ENCODE measurements around the gene DNAI4.

GRCh38 chr1:66917476-66917875 lies 7.2 kb downstream of the DNAI4 start:
- TF ChIP-seq CTCF (IDR thresholded peaks at IDR 0.05) (no peak), POLR2A (IDR thresholded peaks at IDR 0.05) (no peak)
